HepG2 (cell line): ENCODE data around the gene WDR83. TPM values are rescaled to one million over a fixed set of nuclear protein-coding genes. Genes with fewer than 3 reads are reported as not detected.

Experiments
- AFF4 ChIP-seq: sonication (generic); formaldehyde crosslinking; IDR thresholded peaks from 2 replicates; pipeline ENCODE4 v1.4.0; 2020; ENCODE audit warnings: missing genetic modification reagents
- ETV5 ChIP-seq: IDR thresholded peaks from 2 replicates; pipeline ENCODE4 v1.6.1; 2018; ENCODE audit warnings: missing biosample characterization, missing genetic modification reagents, inconsistent platforms, borderline replicate concordance
- NFKBIZ ChIP-seq: IDR thresholded peaks from 2 replicates; pipeline ENCODE4 v1.6.1; 2018; ENCODE audit warnings: missing genetic modification reagents, missing compliant biosample characterization
- SRSF1 ChIP-seq: fragments of 200-400 bp; formaldehyde crosslinking; optimal IDR thresholded peaks from 2 replicates; pipeline ENCODE3; 2017; ENCODE audit warnings: mild to moderate bottlenecking, low read depth, low read length, moderate library complexity
- WIZ ChIP-seq: sonication (generic); formaldehyde crosslinking; IDR thresholded peaks from 2 replicates; pipeline ENCODE4 v1.5.1; 2020; ENCODE audit warnings: mild to moderate bottlenecking, missing genetic modification reagents
- ZBTB2 ChIP-seq: sonication (generic); formaldehyde crosslinking; IDR thresholded peaks from 2 replicates; pipeline ENCODE4 v1.8.0; 2022; ENCODE audit warnings: low read depth, missing genetic modification reagents
- polyA plus RNA-seq, 8 experiments: library from polyadenylated mRNA; depleted of rRNA in 3 of 8; stranded (reverse) in 7 of 8; unstranded in 1 of 8; fragments of >200 nt; fragmentation: Illumina TruSeq in 4 of 8; extraction: Trizol in 4 of 8; gene quantifications; 2 replicates each; pipeline versions ENCODE4 v1.2.1 to v1.2.3, GENCODE V29; 2011 to 2016; ENCODE audit warnings: low read depth in 4 of 8, missing spikeins in 1 of 8, mixed read lengths in 1 of 8; ENCODE audit not compliant: insufficient read depth in 1 of 8
- total RNA-seq, 5 experiments: library from RNA; depleted of rRNA; stranded (reverse); fragments of >200 nt; fragmentation: Illumina TruSeq; extraction: Trizol; gene quantifications; 2 replicates each; pipeline ENCODE4 v1.2.3, GENCODE V29; 2016; ENCODE audit warnings: low read depth in 1 of 5
- TF ChIP-seq, protein P1 (sequence below): sonication (generic); formaldehyde crosslinking; IDR thresholded peaks from 2 replicates; pipeline ENCODE4 v1.5.1; 2020; ENCODE audit warnings: mild to moderate bottlenecking, missing genetic modification reagents, borderline replicate concordance
- TF ChIP-seq, protein P2 (sequence below), 2 experiments: sonication (generic) in 1 of 2; formaldehyde crosslinking in 1 of 2; IDR thresholded peaks; 2 replicates each; pipeline versions ENCODE4 v1.6.1 to v1.9.0; 2014 to 2022; ENCODE audit warnings: antibody characterized with exemption in 1 of 2, borderline replicate concordance in 1 of 2, inconsistent platforms in 1 of 2, low read depth in 1 of 2, missing genetic modification reagents in 1 of 2

WDR83 gene
- total and polyA plus RNA-seq, 2 of the 13 experiments (the other 11 are each of a cell fraction or from before 2014, with no cell fraction given) = 4.5 to 10.7 TPM

DNA sequence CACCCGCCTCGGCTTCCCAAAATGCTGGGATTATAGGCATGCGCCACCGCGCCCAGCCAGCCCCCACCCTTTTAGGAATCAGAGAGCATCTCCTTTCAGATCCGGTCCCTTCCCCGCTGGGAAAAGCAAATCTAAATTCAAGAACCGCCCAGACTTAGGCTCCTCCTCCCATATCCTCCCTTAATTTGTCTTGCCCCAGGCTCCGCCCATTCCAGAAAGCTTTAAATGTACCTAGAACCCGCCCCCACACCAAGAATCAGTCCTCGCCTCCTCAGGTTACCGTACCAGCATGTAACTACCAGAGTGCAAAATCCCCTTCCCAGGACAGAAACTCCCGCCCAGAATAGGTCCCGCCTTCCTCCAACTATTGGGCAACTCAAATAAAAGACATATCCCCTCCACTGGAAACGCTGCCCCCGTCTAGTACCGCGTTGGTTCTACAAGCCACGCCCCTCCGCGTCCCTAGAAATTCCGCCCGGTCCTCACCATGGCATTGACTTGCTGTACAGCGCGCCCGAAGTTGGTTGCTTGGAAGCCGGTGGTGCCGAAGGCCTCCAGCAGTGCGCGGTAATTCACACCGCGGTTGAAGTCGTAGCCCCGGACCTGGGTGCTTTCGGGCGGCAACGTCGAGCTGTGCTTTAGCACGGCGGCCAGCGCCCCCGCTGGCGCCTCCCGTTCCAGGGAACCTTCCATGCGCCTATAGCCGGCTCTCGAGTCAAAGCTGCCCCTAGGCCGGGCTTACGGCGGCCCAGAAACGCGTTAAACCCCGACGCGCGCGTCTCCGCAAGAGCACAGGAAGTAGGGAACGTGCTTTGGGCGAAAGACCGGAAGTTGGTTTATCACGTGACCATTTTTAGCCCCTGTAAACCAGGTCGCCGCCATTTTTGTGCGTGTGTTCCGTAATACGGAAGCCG lies 14.7 kb downstream of the WDR83 start, which contains the start of gene DHPS (continued):
- 0 out of 2 replicates have a peak, but pooled peaks have one; percentile 45 for TF ChIP-seq NFKBIZ
- TF ChIP-seq, protein P1, sequence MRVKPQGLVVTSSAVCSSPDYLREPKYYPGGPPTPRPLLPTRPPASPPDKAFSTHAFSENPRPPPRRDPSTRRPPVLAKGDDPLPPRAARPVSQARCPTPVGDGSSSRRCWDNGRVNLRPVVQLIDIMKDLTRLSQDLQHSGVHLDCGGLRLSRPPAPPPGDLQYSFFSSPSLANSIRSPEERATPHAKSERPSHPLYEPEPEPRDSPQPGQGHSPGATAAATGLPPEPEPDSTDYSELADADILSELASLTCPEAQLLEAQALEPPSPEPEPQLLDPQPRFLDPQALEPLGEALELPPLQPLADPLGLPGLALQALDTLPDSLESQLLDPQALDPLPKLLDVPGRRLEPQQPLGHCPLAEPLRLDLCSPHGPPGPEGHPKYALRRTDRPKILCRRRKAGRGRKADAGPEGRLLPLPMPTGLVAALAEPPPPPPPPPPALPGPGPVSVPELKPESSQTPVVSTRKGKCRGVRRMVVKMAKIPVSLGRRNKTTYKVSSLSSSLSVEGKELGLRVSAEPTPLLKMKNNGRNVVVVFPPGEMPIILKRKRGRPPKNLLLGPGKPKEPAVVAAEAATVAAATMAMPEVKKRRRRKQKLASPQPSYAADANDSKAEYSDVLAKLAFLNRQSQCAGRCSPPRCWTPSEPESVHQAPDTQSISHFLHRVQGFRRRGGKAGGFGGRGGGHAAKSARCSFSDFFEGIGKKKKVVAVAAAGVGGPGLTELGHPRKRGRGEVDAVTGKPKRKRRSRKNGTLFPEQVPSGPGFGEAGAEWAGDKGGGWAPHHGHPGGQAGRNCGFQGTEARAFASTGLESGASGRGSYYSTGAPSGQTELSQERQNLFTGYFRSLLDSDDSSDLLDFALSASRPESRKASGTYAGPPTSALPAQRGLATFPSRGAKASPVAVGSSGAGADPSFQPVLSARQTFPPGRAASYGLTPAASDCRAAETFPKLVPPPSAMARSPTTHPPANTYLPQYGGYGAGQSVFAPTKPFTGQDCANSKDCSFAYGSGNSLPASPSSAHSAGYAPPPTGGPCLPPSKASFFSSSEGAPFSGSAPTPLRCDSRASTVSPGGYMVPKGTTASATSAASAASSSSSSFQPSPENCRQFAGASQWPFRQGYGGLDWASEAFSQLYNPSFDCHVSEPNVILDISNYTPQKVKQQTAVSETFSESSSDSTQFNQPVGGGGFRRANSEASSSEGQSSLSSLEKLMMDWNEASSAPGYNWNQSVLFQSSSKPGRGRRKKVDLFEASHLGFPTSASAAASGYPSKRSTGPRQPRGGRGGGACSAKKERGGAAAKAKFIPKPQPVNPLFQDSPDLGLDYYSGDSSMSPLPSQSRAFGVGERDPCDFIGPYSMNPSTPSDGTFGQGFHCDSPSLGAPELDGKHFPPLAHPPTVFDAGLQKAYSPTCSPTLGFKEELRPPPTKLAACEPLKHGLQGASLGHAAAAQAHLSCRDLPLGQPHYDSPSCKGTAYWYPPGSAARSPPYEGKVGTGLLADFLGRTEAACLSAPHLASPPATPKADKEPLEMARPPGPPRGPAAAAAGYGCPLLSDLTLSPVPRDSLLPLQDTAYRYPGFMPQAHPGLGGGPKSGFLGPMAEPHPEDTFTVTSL (CRISPR knock-in tag) = peak; percentile 28; the same call in 1 of the 2 replicates
- peak; percentile 62 for TF ChIP-seq SRSF1
- peak; percentile 59; the same call in 1 of the 2 replicates for TF ChIP-seq ETV5 (CRISPR knock-in tag)
- no peak for TF ChIP-seq WIZ (CRISPR knock-in tag)
- TF ChIP-seq ZBTB2 (CRISPR knock-in tag) = no peak; the same call in 1 of the 2 replicates
- TF ChIP-seq, protein P2, sequence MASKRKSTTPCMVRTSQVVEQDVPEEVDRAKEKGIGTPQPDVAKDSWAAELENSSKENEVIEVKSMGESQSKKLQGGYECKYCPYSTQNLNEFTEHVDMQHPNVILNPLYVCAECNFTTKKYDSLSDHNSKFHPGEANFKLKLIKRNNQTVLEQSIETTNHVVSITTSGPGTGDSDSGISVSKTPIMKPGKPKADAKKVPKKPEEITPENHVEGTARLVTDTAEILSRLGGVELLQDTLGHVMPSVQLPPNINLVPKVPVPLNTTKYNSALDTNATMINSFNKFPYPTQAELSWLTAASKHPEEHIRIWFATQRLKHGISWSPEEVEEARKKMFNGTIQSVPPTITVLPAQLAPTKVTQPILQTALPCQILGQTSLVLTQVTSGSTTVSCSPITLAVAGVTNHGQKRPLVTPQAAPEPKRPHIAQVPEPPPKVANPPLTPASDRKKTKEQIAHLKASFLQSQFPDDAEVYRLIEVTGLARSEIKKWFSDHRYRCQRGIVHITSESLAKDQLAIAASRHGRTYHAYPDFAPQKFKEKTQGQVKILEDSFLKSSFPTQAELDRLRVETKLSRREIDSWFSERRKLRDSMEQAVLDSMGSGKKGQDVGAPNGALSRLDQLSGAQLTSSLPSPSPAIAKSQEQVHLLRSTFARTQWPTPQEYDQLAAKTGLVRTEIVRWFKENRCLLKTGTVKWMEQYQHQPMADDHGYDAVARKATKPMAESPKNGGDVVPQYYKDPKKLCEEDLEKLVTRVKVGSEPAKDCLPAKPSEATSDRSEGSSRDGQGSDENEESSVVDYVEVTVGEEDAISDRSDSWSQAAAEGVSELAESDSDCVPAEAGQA (IDR thresholded peaks at IDR 0.05; ENCODE audit: low read depth) = no peak; the same call in 1 of the 2 replicates
- TF ChIP-seq, protein P2 (CRISPR knock-in tag; IDR thresholded peaks at IDR 0.05; ENCODE audit: borderline replicate concordance) = no peak
- TF ChIP-seq AFF4 (CRISPR knock-in tag) = no peak
